Measurements from ENCODE around the gene BCAS1.

The BCAS1 gene

DNA sequence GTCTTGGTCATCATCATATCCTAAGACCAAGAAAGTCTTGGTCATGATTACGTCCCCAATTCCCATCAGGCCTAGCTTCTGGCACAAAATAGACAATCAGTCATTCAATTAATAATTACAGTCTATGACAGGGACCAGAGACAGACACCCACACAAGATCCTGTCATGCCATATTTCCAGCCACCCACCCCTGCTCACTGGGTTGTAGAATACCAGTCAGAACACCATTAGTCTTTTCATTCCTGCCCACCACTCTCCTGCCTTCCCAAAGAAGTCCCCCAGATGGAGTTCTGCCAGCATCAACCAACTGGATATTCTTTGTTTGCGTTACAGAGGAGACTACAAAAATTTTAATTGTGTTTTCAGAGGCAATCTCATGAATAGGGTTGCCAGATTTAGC is 81.0 kb downstream of the BCAS1 start:
- no peak for DNase-seq (ENCODE audit: low read depth)
- H3K4me3 ChIP-seq (ENCODE audit: low read length): no peak overlapping the region
- TF ChIP-seq, protein P1, sequence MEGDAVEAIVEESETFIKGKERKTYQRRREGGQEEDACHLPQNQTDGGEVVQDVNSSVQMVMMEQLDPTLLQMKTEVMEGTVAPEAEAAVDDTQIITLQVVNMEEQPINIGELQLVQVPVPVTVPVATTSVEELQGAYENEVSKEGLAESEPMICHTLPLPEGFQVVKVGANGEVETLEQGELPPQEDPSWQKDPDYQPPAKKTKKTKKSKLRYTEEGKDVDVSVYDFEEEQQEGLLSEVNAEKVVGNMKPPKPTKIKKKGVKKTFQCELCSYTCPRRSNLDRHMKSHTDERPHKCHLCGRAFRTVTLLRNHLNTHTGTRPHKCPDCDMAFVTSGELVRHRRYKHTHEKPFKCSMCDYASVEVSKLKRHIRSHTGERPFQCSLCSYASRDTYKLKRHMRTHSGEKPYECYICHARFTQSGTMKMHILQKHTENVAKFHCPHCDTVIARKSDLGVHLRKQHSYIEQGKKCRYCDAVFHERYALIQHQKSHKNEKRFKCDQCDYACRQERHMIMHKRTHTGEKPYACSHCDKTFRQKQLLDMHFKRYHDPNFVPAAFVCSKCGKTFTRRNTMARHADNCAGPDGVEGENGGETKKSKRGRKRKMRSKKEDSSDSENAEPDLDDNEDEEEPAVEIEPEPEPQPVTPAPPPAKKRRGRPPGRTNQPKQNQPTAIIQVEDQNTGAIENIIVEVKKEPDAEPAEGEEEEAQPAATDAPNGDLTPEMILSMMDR (IDR thresholded peaks at IDR 0.05; ENCODE audit: insufficient read depth, low read depth, low read length, missing control alignments): no peak

DNA sequence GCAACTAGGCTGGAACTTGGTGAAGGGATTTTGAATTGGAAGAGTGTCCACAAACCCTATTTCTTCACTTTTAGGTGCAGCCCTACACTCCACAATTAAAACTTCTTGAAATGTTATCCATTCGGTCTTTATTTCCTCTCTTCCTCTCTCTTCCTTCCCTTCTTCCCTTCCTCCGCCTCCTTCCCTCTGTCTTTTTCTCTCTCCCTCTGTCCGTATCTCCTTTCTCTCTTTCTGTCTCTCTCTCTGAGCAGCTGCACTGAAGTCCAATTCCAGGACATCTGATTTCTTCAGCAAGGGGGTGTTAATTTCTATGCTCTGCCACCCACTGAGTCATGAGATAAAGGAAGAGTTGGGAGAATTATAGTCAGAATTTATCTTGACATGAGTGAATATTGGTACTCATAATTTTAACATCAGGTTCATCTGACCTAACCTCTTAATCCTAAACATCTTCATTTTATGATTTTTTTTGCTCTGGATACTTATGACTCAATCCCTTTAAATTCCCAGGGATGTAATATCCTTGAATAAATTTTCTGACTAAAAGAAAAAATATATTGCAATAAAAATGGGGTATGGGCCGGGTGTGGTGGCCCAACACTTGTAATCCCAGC is 84.2 kb downstream of the BCAS1 start:
- TF ChIP-seq, protein P1 (IDR thresholded peaks at IDR 0.05; ENCODE audit: insufficient read depth, low read depth, low read length, missing control alignments): no peak
- no peak for DNase-seq (ENCODE audit: low read depth)
- H3K4me3 ChIP-seq (ENCODE audit: low read length): no peak overlapping the region

DNA sequence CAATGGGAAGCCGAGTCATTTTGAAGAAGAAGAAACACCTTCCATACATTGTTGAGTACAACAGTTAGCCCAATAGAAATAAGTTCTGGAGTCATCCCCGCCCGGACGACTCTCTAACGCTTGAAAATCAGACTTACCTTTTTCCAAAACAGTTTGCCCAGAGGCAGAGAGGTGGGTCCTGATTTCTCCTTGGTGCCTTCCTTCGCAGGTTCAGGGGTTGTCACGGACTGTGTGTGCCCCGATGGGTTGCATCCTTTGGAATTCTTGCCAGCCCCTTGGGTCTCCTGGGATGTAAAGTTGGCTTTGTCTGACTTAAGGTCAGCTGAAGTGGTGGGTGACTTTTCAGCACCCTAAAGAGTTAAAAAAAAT is 85.3 kb downstream of the BCAS1 start:
- no peak for DNase-seq (ENCODE audit: low read depth)
- H3K4me3 ChIP-seq (ENCODE audit: low read length): no peak overlapping the region
- TF ChIP-seq, protein P1 (IDR thresholded peaks at IDR 0.05; ENCODE audit: insufficient read depth, low read depth, low read length, missing control alignments): no peak

DNA sequence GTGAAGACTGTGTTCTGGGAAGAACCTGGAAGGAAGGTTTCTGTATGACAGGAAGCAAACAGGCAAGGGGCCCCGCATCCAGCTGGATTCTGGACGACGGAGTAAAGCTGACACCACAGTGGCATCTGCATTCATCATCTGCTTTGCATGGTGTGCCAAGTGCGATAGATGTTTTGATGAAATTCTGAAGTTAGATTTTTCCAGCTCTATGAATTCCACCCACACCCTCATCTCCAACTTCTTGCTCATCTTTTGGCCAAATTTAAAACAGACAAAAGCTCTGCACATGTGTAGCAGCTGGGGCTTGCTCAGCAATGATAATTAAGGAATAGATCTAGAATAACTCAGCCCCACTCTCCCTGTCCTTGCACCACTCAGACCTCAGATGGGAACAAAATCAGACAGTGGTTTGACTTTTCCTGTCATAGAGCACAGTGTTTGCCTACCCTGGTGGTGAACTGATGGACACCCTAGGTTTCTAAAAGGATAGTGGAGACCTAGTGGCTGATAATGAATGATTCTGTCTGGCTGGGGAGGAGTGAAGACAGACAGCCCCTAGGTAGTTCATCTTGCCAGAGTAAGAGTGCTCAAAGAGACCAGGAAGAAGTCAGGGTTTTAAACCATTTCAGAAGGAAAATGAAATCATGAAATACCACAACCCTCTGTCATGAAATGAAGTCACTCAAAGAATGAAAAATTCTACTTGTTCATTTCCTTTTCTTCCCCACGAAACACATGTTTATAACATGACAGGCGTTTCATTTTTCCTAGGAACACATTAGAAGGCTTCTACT is 85.8 kb downstream of the BCAS1 start:
- H3K4me3 ChIP-seq (ENCODE audit: low read length): no peak overlapping the region
- TF ChIP-seq, protein P1 (IDR thresholded peaks at IDR 0.05; ENCODE audit: insufficient read depth, low read depth, low read length, missing control alignments): no peak
- no peak for DNase-seq (ENCODE audit: low read depth)

DNA sequence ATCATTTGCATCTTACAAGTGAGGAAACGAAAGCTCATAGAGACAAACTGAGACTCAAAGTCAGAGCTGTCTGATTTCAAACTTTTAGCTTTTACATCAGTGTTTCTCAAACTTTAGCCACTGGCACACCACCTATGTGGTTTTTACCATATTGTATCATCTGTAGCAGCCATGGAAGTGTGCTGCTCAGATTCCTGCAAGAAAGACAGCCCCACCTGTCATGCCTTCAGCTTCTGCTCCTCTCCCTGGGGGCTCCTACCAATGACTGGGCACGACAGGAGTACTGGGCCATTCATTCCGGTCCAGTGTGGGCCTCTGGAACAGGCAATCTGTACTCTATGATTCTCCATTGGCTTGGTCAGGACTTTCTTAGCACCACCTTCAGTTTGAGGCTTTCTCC is 87.0 kb downstream of the BCAS1 start:
- no peak overlapping the region for H3K4me3 ChIP-seq (ENCODE audit: low read length)
- DNase-seq (ENCODE audit: low read depth): no peak
- TF ChIP-seq, protein P1 (IDR thresholded peaks at IDR 0.05; ENCODE audit: insufficient read depth, low read depth, low read length, missing control alignments): no peak

DNA sequence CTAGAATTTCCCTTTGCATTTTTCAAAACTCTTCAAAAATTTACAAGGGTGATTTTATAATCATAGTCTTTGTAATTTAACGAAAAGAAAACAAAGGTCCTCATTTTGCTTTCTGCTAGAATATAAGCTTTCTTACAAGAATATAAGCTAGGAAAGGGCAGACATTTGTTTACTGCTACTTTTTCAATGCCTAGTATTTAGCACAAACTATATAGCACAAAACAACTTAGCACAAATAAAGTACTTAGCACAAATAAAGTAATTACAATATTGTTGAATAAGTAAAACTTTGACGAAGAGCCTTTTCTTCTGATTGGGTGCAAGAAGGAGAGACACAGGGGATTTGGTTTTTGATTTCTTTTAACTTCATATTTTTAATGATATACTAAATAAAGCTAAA is 87.8 kb downstream of the BCAS1 start:
- no peak overlapping the region for H3K4me3 ChIP-seq (ENCODE audit: low read length)
- DNase-seq (ENCODE audit: low read depth): no peak
- TF ChIP-seq, protein P1 (IDR thresholded peaks at IDR 0.05; ENCODE audit: insufficient read depth, low read depth, low read length, missing control alignments): no peak
